K562 (cell line): Measurements from ENCODE around the gene LRRC3. TPM values are rescaled to one million over a fixed set of nuclear protein-coding genes. Genes with fewer than 3 reads are reported as not detected.

Experiments
- ATAC-seq: fragments of 200-7000 bp; cut with Tn5 transposase; 3 replicates; pipeline ENCODE4 v1.9.1; 2020; ENCODE audit warnings: moderate library complexity
- BruUV-seq: library from RNA; stranded (reverse); fragments of 400-500 nt; replicated peaks from 2 replicates; lab custom pipeline; 2021; lab: Mats Ljungman, UMichigan
- CTCF ChIA-PET: fragments of 300-600 bp; formaldehyde crosslinking; extraction: SDS; loops from one replicate; lab custom pipeline; 2021; ENCODE audit warnings: low intra/inter-chr PET ratio; lab: Yijun Ruan, JAX
- POLR2A ChIA-PET: fragments of 300-600, 350-650 bp; sonication (Branson Sonifier 250); formaldehyde crosslinking; extraction: SDS; loops from one replicate; lab custom pipeline; 2021; ENCODE audit warnings: antibody characterized with exemption, inconsistent platforms; lab: Yijun Ruan, JAX
- DNase-seq, 4 experiments: peaks; one replicate each; pipeline versions ENCODE4 v3.0.0 to v3.0.0-alpha.2; 2011 to 2018; ENCODE audit warnings: low spot score in 3 of 4, mixed read lengths in 3 of 4; ENCODE audit errors: extremely low read depth in 1 of 4
- FAIRE-seq: peaks from 2 replicates; lab custom pipeline; 2011; peaks lifted over from hg19 to GRCh38; lab: Jason Lieb, UNC
- H2AFZ ChIP-seq: 2 replicates; pipeline ENCODE4 v1.6.0; 2011; ENCODE audit warnings: low read depth, low read length, control low read depth, inconsistent platforms
- H3K27ac ChIP-seq: fragments of 200-600 bp; 3 replicates; pipeline ENCODE4 v1.8.0; 2011; ENCODE audit warnings: low read depth, mild to moderate bottlenecking, control low read depth, inconsistent platforms, low read length, moderate library complexity, mixed read lengths; ENCODE audit errors: extremely low read depth
- H3K27me3 ChIP-seq, 2 experiments: fragments of 300-600 bp in 1 of 2; 2 replicates in 1 of 2; 3 replicates in 1 of 2; pipeline versions ENCODE4 v1.6.0 to v1.8.0; 2011; ENCODE audit warnings: inconsistent platforms in 2 of 2, low read length in 2 of 2, mild to moderate bottlenecking in 1 of 2, mixed read lengths in 1 of 2, moderate library complexity in 1 of 2; ENCODE audit not compliant: control insufficient read depth in 2 of 2, insufficient read depth in 2 of 2
- H3K36me3 ChIP-seq: fragments of 300-600 bp; 3 replicates; pipeline ENCODE4 v1.8.0; 2011; ENCODE audit warnings: mild to moderate bottlenecking, low read length, inconsistent platforms; ENCODE audit not compliant: control insufficient read depth, insufficient read depth
- H3K4me1 ChIP-seq, 2 experiments: fragments of 200-600 bp in 1 of 2; replicated peaks in 1 of 2; 2 replicates in 1 of 2; 3 replicates in 1 of 2; pipeline versions ENCODE4 v1.5.1 to v1.8.0; 2011; ENCODE audit warnings: inconsistent platforms in 2 of 2, low read length in 2 of 2, mild to moderate bottlenecking in 1 of 2, mixed read lengths in 1 of 2, moderate library complexity in 1 of 2; ENCODE audit not compliant: control insufficient read depth in 2 of 2, insufficient read depth in 2 of 2
- H3K4me2 ChIP-seq: 2 replicates; pipeline ENCODE4 v1.6.1; 2011; ENCODE audit warnings: low read length, control low read depth, inconsistent platforms, mixed read lengths; ENCODE audit not compliant: insufficient read depth
- H3K4me3 ChIP-seq: fragments of 200-600 bp; sonication (generic), shearing (Covaris generic); 2 replicates; pipeline ENCODE4 v1.5.1; 2016; ENCODE audit warnings: control low read depth, inconsistent platforms
- H3K79me2 ChIP-seq: fragments of 200-600 bp; 3 replicates; pipeline ENCODE4 v1.8.0; 2011; ENCODE audit warnings: low read length, inconsistent platforms; ENCODE audit not compliant: control insufficient read depth, insufficient read depth
- H3K9ac ChIP-seq, 2 experiments: 2 replicates each; pipeline versions ENCODE4 v1.6.0 to v1.6.1; 2011; ENCODE audit warnings: low read depth in 2 of 2, low read length in 2 of 2, control low read depth in 1 of 2, inconsistent platforms in 1 of 2, mild to moderate bottlenecking in 1 of 2, mixed read lengths in 1 of 2; ENCODE audit not compliant: insufficient read depth in 1 of 2
- H3K9me1 ChIP-seq: one replicate; pipeline ENCODE4 v1.6.0; 2011; ENCODE audit warnings: inconsistent platforms, mild to moderate bottlenecking, low read length, moderate library complexity; ENCODE audit not compliant: control insufficient read depth, insufficient read depth
- H3K9me3 ChIP-seq: replicated peaks from 2 replicates; pipeline ENCODE4 v1.5.1; 2011; ENCODE audit warnings: low read depth, low read length, inconsistent platforms; ENCODE audit not compliant: control insufficient read depth, insufficient read depth
- H4K20me1 ChIP-seq: replicated peaks from 2 replicates; pipeline ENCODE4 v1.6.1; 2011; ENCODE audit warnings: low read length, inconsistent platforms, mixed read lengths; ENCODE audit not compliant: control insufficient read depth, insufficient read depth
- XRCC5 ChIP-seq: fragments of 200-400 bp; formaldehyde crosslinking; IDR thresholded peaks from 2 replicates; pipeline ENCODE4 v1.6.1; 2017; ENCODE audit warnings: low read depth, mild to moderate bottlenecking, low read length
- WGBS: fragments of 100-300 bp; shearing (Covaris generic); methylation state at CpG from one replicate; pipeline ENCODE4 v1.1.6; 2016; ENCODE audit warnings: low coverage, mixed read lengths; ENCODE audit not compliant: insufficient coverage; ENCODE audit errors: missing lambda C conversion rate; 5-methylcytosine and 5-hydroxymethylcytosine counted together
- in situ Hi-C: fragments of 300-500 bp; cut with MboI; formaldehyde crosslinking; loops from 4 replicates; pipeline ENCODE4 v1.15.0; 2018; ENCODE audit warnings: inconsistent platforms, mixed read lengths
- intact Hi-C: fragments of 100-400 bp; cut with micrococcal nuclease; formaldehyde crosslinking; loops from 2 replicates; pipeline ENCODE4 v1.14.2; 2022
- polyA plus RNA-seq, 8 experiments: library from polyadenylated mRNA; depleted of rRNA in 4 of 8; stranded (reverse) in 5 of 8; unstranded in 3 of 8; fragments of >200 nt; fragmentation: Nextera tagmentation in 2 of 8; fragmentation: Illumina TruSeq in 1 of 8; extraction: Ambion mirVana in 2 of 8; extraction: Trizol in 1 of 8; gene quantifications; 2 replicates each; pipeline versions ENCODE4 v1.2.1 to v1.2.3, GENCODE V29; 2011 to 2014; ENCODE audit warnings: inconsistent platforms in 1 of 8, missing spikeins in 1 of 8
- total RNA-seq, 7 experiments: library from RNA; depleted of rRNA in 6 of 7; stranded (reverse); fragments of >200 nt in 6 of 7; fragmentation: Illumina TruSeq in 2 of 7; extraction: Trizol in 2 of 7; gene quantifications; 2 replicates each; pipeline versions ENCODE4 v1.2.1 to v1.2.3, GENCODE V29; 2011 to 2021; ENCODE audit warnings: low replicate concordance in 1 of 7
- TF ChIP-seq, protein P1 (sequence below): fragments of 450-650 bp; IDR thresholded peaks from 2 replicates; pipeline ENCODE4 v1.6.1; 2017; ENCODE audit warnings: antibody characterized with exemption
- TF ChIP-seq, protein P2 (sequence below): fragments of 450-650 bp; formaldehyde crosslinking; IDR thresholded peaks from 2 replicates; pipeline ENCODE4 v1.4.0; 2020; ENCODE audit warnings: mild to moderate bottlenecking, moderate library complexity

The LRRC3 gene
- total and polyA plus RNA-seq, 9 of the 15 experiments (the other 6 are each of a cell fraction or from before 2014, with no cell fraction given) = 0.04 TPM; not detected in 7

DNA sequence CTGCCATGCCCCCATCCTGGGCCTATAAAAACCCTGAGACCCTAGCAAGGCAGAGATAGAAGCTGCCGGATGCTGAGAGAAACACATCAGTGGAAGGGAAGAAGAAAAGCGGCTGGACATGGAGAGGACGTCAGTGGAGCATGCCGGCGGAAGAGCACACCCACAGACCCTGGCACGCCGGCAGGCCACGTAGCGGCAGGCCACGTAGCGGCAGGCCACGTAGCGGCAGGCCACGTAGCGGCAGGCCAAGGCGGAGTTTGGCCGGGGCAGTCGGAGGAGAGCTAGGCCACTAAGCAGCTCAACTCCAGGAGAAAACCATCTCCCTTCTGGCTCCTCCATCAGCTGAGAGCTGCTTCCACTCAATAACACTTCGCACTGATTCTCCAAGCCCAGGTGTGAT lies 35.1 kb downstream of the LRRC3 start:
- no peak for DNase-seq
- Histone ChIP-seq H4K20me1 (no peaks in the 10 kb centered on the region), H3K9me1 (no peaks in the 10 kb centered on the region), H3K36me3 (no peaks in the 10 kb centered on the region), H3K27me3 (peaks cover 22 to 57% of the 10 kb centered on the region in 2 experiments), H3K4me1 (peaks cover 0 to 6% of the 10 kb centered on the region in 2 experiments; a peak in 2 of 5 replicates), H3K79me2 (no peaks in the 10 kb centered on the region), H3K4me2 (no peak overlapping the region), H3K27ac (no peak overlapping the region), H3K9me3 (no peaks in the 10 kb centered on the region), H3K9ac (no peak overlapping the region), H2AFZ (no peak overlapping the region), H3K4me3 (no peak overlapping the region)
- in situ Hi-C loops (no loop called here), intact Hi-C loops (no loop called here)
- WGBS = 13% methylated on average over 17 of the region's 19 CpGs
- ATAC-seq = no peak
- no peak for TF ChIP-seq XRCC5
- TF ChIP-seq, protein P1, sequence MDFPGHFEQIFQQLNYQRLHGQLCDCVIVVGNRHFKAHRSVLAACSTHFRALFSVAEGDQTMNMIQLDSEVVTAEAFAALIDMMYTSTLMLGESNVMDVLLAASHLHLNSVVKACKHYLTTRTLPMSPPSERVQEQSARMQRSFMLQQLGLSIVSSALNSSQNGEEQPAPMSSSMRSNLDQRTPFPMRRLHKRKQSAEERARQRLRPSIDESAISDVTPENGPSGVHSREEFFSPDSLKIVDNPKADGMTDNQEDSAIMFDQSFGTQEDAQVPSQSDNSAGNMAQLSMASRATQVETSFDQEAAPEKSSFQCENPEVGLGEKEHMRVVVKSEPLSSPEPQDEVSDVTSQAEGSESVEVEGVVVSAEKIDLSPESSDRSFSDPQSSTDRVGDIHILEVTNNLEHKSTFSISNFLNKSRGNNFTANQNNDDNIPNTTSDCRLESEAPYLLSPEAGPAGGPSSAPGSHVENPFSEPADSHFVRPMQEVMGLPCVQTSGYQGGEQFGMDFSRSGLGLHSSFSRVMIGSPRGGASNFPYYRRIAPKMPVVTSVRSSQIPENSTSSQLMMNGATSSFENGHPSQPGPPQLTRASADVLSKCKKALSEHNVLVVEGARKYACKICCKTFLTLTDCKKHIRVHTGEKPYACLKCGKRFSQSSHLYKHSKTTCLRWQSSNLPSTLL = 0 out of 2 replicates have a peak, but pooled peaks have one; percentile 2
- TF ChIP-seq, protein P2, sequence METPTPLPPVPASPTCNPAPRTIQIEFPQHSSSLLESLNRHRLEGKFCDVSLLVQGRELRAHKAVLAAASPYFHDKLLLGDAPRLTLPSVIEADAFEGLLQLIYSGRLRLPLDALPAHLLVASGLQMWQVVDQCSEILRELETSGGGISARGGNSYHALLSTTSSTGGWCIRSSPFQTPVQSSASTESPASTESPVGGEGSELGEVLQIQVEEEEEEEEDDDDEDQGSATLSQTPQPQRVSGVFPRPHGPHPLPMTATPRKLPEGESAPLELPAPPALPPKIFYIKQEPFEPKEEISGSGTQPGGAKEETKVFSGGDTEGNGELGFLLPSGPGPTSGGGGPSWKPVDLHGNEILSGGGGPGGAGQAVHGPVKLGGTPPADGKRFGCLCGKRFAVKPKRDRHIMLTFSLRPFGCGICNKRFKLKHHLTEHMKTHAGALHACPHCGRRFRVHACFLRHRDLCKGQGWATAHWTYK = peak; percentile 99
- ChIA-PET CTCF (interaction anchor here (0.7 kb wide), 1 partner anchor 266 kb away, joined by 3 read pairs; no protein-coding TSS in a partner anchor), POLR2A (interaction anchor here (0.6 kb wide), 2 partner anchors 110 to 330 kb away, joined by 3 read pairs; no protein-coding TSS in a partner anchor)
- FAIRE-seq = no peak
- BruUV-seq = no TSS peak
